ENCODE data around the gene EPHA6.

The EPHA6 gene

GRCh38 chr3:97297032-97297431, 482.6 kb downstream of the EPHA6 start:
- DNase-seq (ENCODE audit: low read depth): no peak
- TF ChIP-seq CTCF (conservative IDR thresholded peaks at IDR 0.05; ENCODE audit: low read length): no peak
- H3K4me3 ChIP-seq (ENCODE audit: low read length): no peak overlapping the region

DNA sequence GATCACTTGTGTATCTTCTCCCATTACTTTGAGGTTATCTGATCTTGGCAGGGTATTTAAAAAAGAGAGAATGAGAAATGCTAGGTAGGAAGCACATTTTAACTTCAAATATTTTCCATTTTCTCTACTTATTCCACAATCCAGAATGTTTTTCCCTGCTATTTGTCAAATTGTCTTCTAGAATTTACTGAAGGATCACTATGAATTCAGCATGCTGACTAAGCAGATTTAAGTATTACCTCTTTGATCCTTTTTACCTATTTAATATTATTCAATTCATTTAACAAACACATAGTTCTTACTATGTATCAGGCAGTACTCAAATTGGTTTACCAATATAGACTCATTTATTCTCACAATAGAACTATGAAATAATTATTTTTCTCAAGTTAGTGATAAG, 486.7 kb downstream of the EPHA6 start:
- H3K4me3 ChIP-seq (ENCODE audit: low read length): no peak overlapping the region
- no peak for DNase-seq (ENCODE audit: low read depth)
- TF ChIP-seq CTCF (conservative IDR thresholded peaks at IDR 0.05; ENCODE audit: low read length): no peak

DNA sequence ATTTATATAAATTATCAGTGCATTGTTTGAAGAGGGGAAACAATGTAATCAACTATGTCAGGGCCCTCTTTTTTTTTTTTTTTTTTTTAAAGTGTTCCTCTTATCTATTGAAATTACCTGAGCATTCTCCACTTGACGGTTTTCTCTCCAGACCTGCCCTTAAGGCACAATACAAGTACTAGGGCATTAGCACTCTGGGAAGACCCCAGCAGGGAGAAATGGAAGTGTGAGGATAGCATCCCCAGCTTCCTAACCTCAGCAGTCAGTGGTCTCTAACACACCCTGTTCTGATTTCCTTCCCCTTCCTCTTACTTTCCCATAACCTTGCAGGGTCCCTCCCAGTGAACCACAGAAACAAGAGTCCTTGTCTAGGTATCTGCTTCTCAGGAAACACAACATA, 491.8 kb downstream of the EPHA6 start:
- no peak for TF ChIP-seq CTCF (conservative IDR thresholded peaks at IDR 0.05; ENCODE audit: low read length)
- no peak overlapping the region for H3K4me3 ChIP-seq (ENCODE audit: low read length)
- no peak for DNase-seq (ENCODE audit: low read depth)

DNA sequence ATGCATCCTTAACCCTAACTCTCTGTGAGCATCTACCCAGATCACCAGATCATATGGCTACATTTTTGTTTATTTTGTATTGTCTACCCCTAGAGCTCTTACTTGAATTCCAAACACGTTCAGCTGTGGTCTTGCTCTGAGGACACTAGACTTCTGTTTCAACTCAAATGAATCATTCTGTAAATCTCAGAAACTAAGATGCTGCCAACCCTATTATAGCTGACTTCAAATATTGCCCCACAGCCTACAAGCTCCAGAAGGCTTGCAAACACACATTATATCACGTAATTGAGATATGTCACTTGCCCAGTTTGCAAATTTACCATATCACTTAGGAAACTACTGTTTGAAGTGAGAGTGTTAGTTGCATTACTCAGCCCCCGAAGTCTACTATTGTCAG, 524.0 kb downstream of the EPHA6 start:
- no peak for DNase-seq (ENCODE audit: low read depth)
- TF ChIP-seq CTCF (conservative IDR thresholded peaks at IDR 0.05; ENCODE audit: low read length): no peak
- no peak overlapping the region for H3K4me3 ChIP-seq (ENCODE audit: low read length)

- no peak for TF ChIP-seq CTCF (conservative IDR thresholded peaks at IDR 0.05; ENCODE audit: low read length)
- DNase-seq (ENCODE audit: low read depth): no peak
- H3K4me3 ChIP-seq (ENCODE audit: low read length): no peak overlapping the region
Measured at GRCh38 chr3:97340940-97341339, 526.5 kb downstream of the EPHA6 start.

DNA sequence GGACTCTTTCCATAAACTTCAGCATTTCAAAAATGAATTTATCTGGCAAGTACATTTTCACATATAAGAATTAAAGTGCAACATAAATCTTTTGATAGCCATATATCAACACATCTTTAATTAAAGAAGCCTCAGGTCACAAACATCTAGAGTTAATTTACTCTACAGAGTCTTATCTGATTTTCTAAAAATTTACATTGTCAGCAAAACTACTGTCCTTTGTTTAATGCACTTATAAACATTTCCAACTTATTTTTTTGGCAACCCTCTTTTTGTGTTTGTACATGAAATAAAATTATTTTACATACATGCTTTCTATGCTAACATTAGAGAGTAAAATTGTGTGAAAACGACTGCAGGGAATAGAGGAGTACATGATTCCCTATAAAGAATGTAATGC, 533.4 kb downstream of the EPHA6 start:
- no peak overlapping the region for H3K4me3 ChIP-seq (ENCODE audit: low read length)
- TF ChIP-seq CTCF (conservative IDR thresholded peaks at IDR 0.05; ENCODE audit: low read length): no peak
- DNase-seq (ENCODE audit: low read depth): no peak

GRCh38 chr3:97350971-97351370, 536.6 kb downstream of the EPHA6 start:
- H3K4me3 ChIP-seq (ENCODE audit: low read length): no peak overlapping the region
- no peak for DNase-seq (ENCODE audit: low read depth)
- no peak for TF ChIP-seq CTCF (conservative IDR thresholded peaks at IDR 0.05; ENCODE audit: low read length)
